CD4-positive, CD25-positive, alpha-beta regulatory T cell (primary cell): Measurements from ENCODE around the gene NLGN2. TPM values are rescaled to one million over a fixed set of nuclear protein-coding genes. Genes with fewer than 3 reads are reported as not detected.

Experiments
- ATAC-seq, 2 donors: fragments of 150-1000 bp; cut with Tn5 transposase; one replicate each; pipeline ENCODE4 v1.10.0; 2021; ENCODE audit warnings: low read depth in 2 of 2, moderate number of reproducible peaks in 2 of 2, moderate library complexity in 1 of 2
- DNase-seq, 3 donors: peaks; one replicate each; pipeline versions ENCODE4 v3.0.0 to v3.0.0-alpha.2; 2012 to 2022; ENCODE audit warnings: mixed read lengths in 1 of 3
- H3K27ac ChIP-seq: one replicate; pipeline ENCODE4 v1.7.0; 2013; ENCODE audit warnings: mild to moderate bottlenecking, low read length; ENCODE audit not compliant: insufficient read depth, poor library complexity, severe bottlenecking
- H3K27me3 ChIP-seq: one replicate; pipeline ENCODE4 v1.7.0; 2013; ENCODE audit warnings: low read length; ENCODE audit not compliant: control insufficient read depth, insufficient read depth
- H3K36me3 ChIP-seq: one replicate; pipeline ENCODE4 v1.7.0; 2013; ENCODE audit warnings: mild to moderate bottlenecking, low read length, moderate library complexity; ENCODE audit not compliant: control insufficient read depth, insufficient read depth
- H3K4me1 ChIP-seq: 2 replicates; pipeline ENCODE4 v1.7.0; 2013; ENCODE audit warnings: mild to moderate bottlenecking, low read length; ENCODE audit not compliant: insufficient read depth, control insufficient read depth, poor library complexity, severe bottlenecking
- H3K4me3 ChIP-seq: one replicate; pipeline ENCODE4 v1.7.0; 2013; ENCODE audit warnings: low read depth, mild to moderate bottlenecking, low read length, moderate library complexity
- H3K9me3 ChIP-seq, 2 experiments: 1 replicate in 1 of 2; 2 replicates in 1 of 2; pipeline ENCODE4 v1.7.0; 2013; ENCODE audit warnings: low read length in 2 of 2, mild to moderate bottlenecking in 1 of 2, moderate library complexity in 1 of 2; ENCODE audit not compliant: control insufficient read depth in 2 of 2
- H3K27ac Mint-ChIP-seq, 3 donors: one replicate each; pipeline ENCODE4 v1.8.0; 2020 to 2022; ENCODE audit warnings: mild to moderate bottlenecking in 3 of 3, mixed read lengths in 3 of 3, moderate library complexity in 2 of 3
- H3K27me3 Mint-ChIP-seq: one replicate; pipeline ENCODE4 v1.8.0; 2022; ENCODE audit warnings: mild to moderate bottlenecking, mixed read lengths
- H3K36me3 Mint-ChIP-seq: one replicate; pipeline ENCODE4 v1.8.0; 2020; ENCODE audit warnings: mixed read lengths
- H3K4me1 Mint-ChIP-seq, 4 donors: one replicate each; pipeline ENCODE4 v1.8.0; 2020 to 2022; ENCODE audit warnings: mixed read lengths in 4 of 4, mild to moderate bottlenecking in 1 of 4
- H3K4me3 Mint-ChIP-seq, 4 donors: one replicate each; pipeline ENCODE4 v1.8.0; 2020 to 2022; ENCODE audit warnings: mild to moderate bottlenecking in 4 of 4, mixed read lengths in 4 of 4, moderate library complexity in 3 of 4
- H3K9me3 Mint-ChIP-seq, 7 donors: one replicate each; pipeline ENCODE4 v1.8.0; 2020 to 2022; ENCODE audit warnings: mixed read lengths in 7 of 7, mild to moderate bottlenecking in 3 of 7, moderate library complexity in 2 of 7
- polyA plus RNA-seq, 4 donors: library from polyadenylated mRNA; unstranded; fragments of 300-500 nt; fragmentation: Illumina TruSeq; gene quantifications; one replicate each; pipeline ENCODE4 v1.2.3, GENCODE V29; 2021
- total RNA-seq: library from RNA; stranded (reverse); gene quantifications from one replicate; pipeline ENCODE4 v1.2.3, GENCODE V29; 2022

The NLGN2 gene
- total and polyA plus RNA-seq, 5 donors from 2014 or later = 3.6 TPM; not detected in 4

GRCh38 chr17:7393613-7394451, 13.8 kb upstream of the NLGN2 start:
- ATAC-seq = peak; percentile 51 to 52
- Mint-ChIP-seq H3K27me3 (peaks cover 5% of the 10 kb centered on the region), H3K9me3 (no peaks in the 10 kb centered on the region)

GRCh38 chr17:7394452-7395191, 13.0 kb upstream of the NLGN2 start, which contains the start of gene PLSCR3:
Gene PLSCR3 (minus strand): TSS chr17:7394525. CDS start chr17:7394110, 415 bp downstream.
- peaks cover 45% of the 10 kb centered on the region for H3K4me1 ChIP-seq
- H3K36me3 Mint-ChIP-seq = peaks cover 13% of the 10 kb centered on the region
- no peaks in the 10 kb centered on the region for H3K9me3 Mint-ChIP-seq
- peak within 1 kb of the TSS; percentile 94 to 98 (median 95) for H3K4me3 Mint-ChIP-seq
- ATAC-seq = peak; percentile 88
- H3K27ac ChIP-seq = peak within 1 kb of the TSS; percentile 87
- peaks cover 5% of the 10 kb centered on the region for H3K27me3 Mint-ChIP-seq
- H3K36me3 ChIP-seq = peaks cover 28% of the 10 kb centered on the region
- peak within 1 kb of the TSS; percentile 76 for H3K4me3 ChIP-seq
- H3K27ac Mint-ChIP-seq = peak within 1 kb of the TSS; percentile 85 to 93 (median 88)
- H3K27me3 ChIP-seq = no peaks in the 10 kb centered on the region
- H3K4me1 Mint-ChIP-seq = peaks cover 3 to 38% (median 20%) of the 10 kb centered on the region in 4 donors
- peak; percentile 79 to 83 (median 82) for DNase-seq
- no peaks in the 10 kb centered on the region for H3K9me3 ChIP-seq

More at GRCh38 chr17:7393613-7394451, 13.8 kb upstream of the NLGN2 start:
- peaks cover 17% of the 10 kb centered on the region for H3K36me3 Mint-ChIP-seq
- peaks cover 34% of the 10 kb centered on the region for H3K36me3 ChIP-seq
- peak overlapping the region; percentile 76 for H3K4me3 ChIP-seq
- H3K27ac Mint-ChIP-seq = peak overlapping the region; percentile 80 to 93 (median 85)
- H3K27me3 ChIP-seq = no peaks in the 10 kb centered on the region
- peak overlapping the region; percentile 94 to 98 (median 95) for H3K4me3 Mint-ChIP-seq
- H3K4me1 ChIP-seq = peaks cover 46% of the 10 kb centered on the region
- H3K4me1 Mint-ChIP-seq = peaks cover 3 to 42% (median 21%) of the 10 kb centered on the region in 4 donors
- H3K27ac ChIP-seq = peak overlapping the region; percentile 87
- DNase-seq = peak; percentile 71 to 75 (median 74)
- H3K9me3 ChIP-seq = no peaks in the 10 kb centered on the region

- H3K27ac Mint-ChIP-seq = no peak overlapping the region
Observed at GRCh38 chr17:7396147-7396546, 11.5 kb upstream of the NLGN2 start.

GRCh38 chr17:7398612-7399011, 9.0 kb upstream of the NLGN2 start:
- peaks cover 3 to 23% (median 7%) of the 10 kb centered on the region in 4 donors for H3K4me1 Mint-ChIP-seq
- no peaks in the 10 kb centered on the region for H3K9me3 ChIP-seq
- H3K9me3 Mint-ChIP-seq = no peaks in the 10 kb centered on the region
- H3K27me3 ChIP-seq = no peaks in the 10 kb centered on the region
- H3K36me3 Mint-ChIP-seq = no peaks in the 10 kb centered on the region
- H3K27me3 Mint-ChIP-seq = no peaks in the 10 kb centered on the region
- no peak overlapping the region for H3K4me3 ChIP-seq
- peaks cover 20% of the 10 kb centered on the region for H3K4me1 ChIP-seq
- H3K27ac Mint-ChIP-seq = no peak overlapping the region
- H3K27ac ChIP-seq = no peak overlapping the region
- no peaks in the 10 kb centered on the region for H3K36me3 ChIP-seq
- H3K4me3 Mint-ChIP-seq = peak overlapping the region in 3 of 4 donors; percentile 11 to 42 (median 40)
- no peak for DNase-seq
- no peak for ATAC-seq

More at GRCh38 chr17:7396147-7396546, 11.5 kb upstream of the NLGN2 start:
- H3K4me1 Mint-ChIP-seq = peaks cover 3 to 30% (median 18%) of the 10 kb centered on the region in 4 donors
- Histone ChIP-seq H3K27me3 (no peaks in the 10 kb centered on the region), H3K36me3 (peaks cover 13% of the 10 kb centered on the region), H3K27ac (no peak overlapping the region), H3K4me1 (peaks cover 30% of the 10 kb centered on the region), H3K9me3 (no peaks in the 10 kb centered on the region), H3K4me3 (no peak overlapping the region)
- ATAC-seq = no peak
- peaks cover 5% of the 10 kb centered on the region for H3K36me3 Mint-ChIP-seq
- H3K27me3 Mint-ChIP-seq = peaks cover 5% of the 10 kb centered on the region
- H3K9me3 Mint-ChIP-seq = no peaks in the 10 kb centered on the region
- no peak for DNase-seq
- peak overlapping the region; percentile 41 to 89 (median 66) for H3K4me3 Mint-ChIP-seq

- Histone ChIP-seq H3K9me3 (no peaks in the 10 kb centered on the region), H3K4me1 (peaks cover 20% of the 10 kb centered on the region), H3K27me3 (no peaks in the 10 kb centered on the region), H3K27ac (peak overlapping the region; percentile 81), H3K4me3 (peak overlapping the region; percentile 43), H3K36me3 (no peaks in the 10 kb centered on the region)
- H3K4me3 Mint-ChIP-seq = peak overlapping the region; percentile 82 to 97 (median 95)
- no peak for ATAC-seq
- no peaks in the 10 kb centered on the region for H3K9me3 Mint-ChIP-seq
- H3K27ac Mint-ChIP-seq = peak overlapping the region; percentile 79 to 95 (median 94)
- DNase-seq = peak in 2 of 3 donors; percentile 27 to 43
- H3K27me3 Mint-ChIP-seq = peaks cover 12% of the 10 kb centered on the region
- H3K36me3 Mint-ChIP-seq = no peaks in the 10 kb centered on the region
- H3K4me1 Mint-ChIP-seq = peaks cover 0 to 30% (median 9%) of the 10 kb centered on the region in 4 donors
Observed at GRCh38 chr17:7403043-7403726, 4.5 kb upstream of the NLGN2 start.

GRCh38 chr17:7403727-7403976, 4.0 kb upstream of the NLGN2 start:
- Histone ChIP-seq H3K4me1 (peaks cover 22% of the 10 kb centered on the region), H3K9me3 (no peaks in the 10 kb centered on the region), H3K4me3 (peak overlapping the region; percentile 43), H3K27me3 (no peaks in the 10 kb centered on the region), H3K36me3 (no peaks in the 10 kb centered on the region), H3K27ac (peak overlapping the region; percentile 81)
- H3K9me3 Mint-ChIP-seq = no peaks in the 10 kb centered on the region
- peak overlapping the region; percentile 79 to 98 (median 94) for H3K27ac Mint-ChIP-seq
- H3K4me1 Mint-ChIP-seq = peaks cover 0 to 30% (median 9%) of the 10 kb centered on the region in 4 donors
- H3K36me3 Mint-ChIP-seq = no peaks in the 10 kb centered on the region
- DNase-seq (no peak), ATAC-seq (no peak)
- H3K27me3 Mint-ChIP-seq = peaks cover 12% of the 10 kb centered on the region
- peak overlapping the region; percentile 93 to 97 (median 96) for H3K4me3 Mint-ChIP-seq

- Histone ChIP-seq H3K9me3 (no peaks in the 10 kb centered on the region), H3K27ac (peak within 1 kb of the TSS; percentile 81), H3K4me3 (peak within 1 kb of the TSS; percentile 48), H3K27me3 (no peaks in the 10 kb centered on the region), H3K36me3 (no peaks in the 10 kb centered on the region), H3K4me1 (peaks cover 23% of the 10 kb centered on the region)
- ATAC-seq (peak; percentile 91 to 93), DNase-seq (peak; percentile 94 to 99 (median 95))
- Mint-ChIP-seq H3K36me3 (no peaks in the 10 kb centered on the region), H3K4me3 (peak within 1 kb of the TSS; percentile 93 to 97 (median 96)), H3K27ac (peak within 1 kb of the TSS; percentile 79 to 98 (median 94)), H3K27me3 (peaks cover 12% of the 10 kb centered on the region), H3K4me1 (peaks cover 0 to 31% (median 10%) of the 10 kb centered on the region in 4 donors), H3K9me3 (no peaks in the 10 kb centered on the region)
Observed at GRCh38 chr17:7403977-7404736, 3.5 kb upstream of the NLGN2 start, which contains the start of gene TMEM256. Gene TMEM256 (minus strand): TSS chr17:7404097. CDS start chr17:7404084, 13 bp downstream.
